ACC112 (cell line): Measurements from ENCODE around the gene PSMB5.
"Not testable (repeated sequence)": the region's sequence is repeated elsewhere in the genome, so short reads cannot be mapped to it uniquely, and the experiment has no call there.

Source experiments
- H2AFZ ChIP-seq: fragments of 200-600 bp; sonication (generic); one replicate; pipeline ENCODE4 v1.6.0; 2017; ENCODE audit warnings: antibody characterized with exemption, low read length; ENCODE audit not compliant: unreplicated experiment
- H3K27ac ChIP-seq: fragments of 200-600 bp; sonication (generic); 2 replicates; pipeline ENCODE4 v1.5.1; 2014; ENCODE audit warnings: low read depth, mild to moderate bottlenecking, antibody characterized with exemption, low read length, moderate library complexity
- H3K27me3 ChIP-seq: fragments of 200-600 bp; sonication (generic); 2 replicates; pipeline ENCODE4 v1.6.1; 2014; ENCODE audit warnings: mild to moderate bottlenecking, antibody characterized with exemption, low read length, moderate library complexity, mixed read lengths; ENCODE audit not compliant: insufficient read depth
- H3K36me3 ChIP-seq: fragments of 200-600 bp; sonication (generic); 2 replicates; pipeline ENCODE4 v1.6.1; 2016; ENCODE audit warnings: mild to moderate bottlenecking, antibody characterized with exemption, low read length, moderate library complexity, mixed read lengths; ENCODE audit not compliant: insufficient read depth
- H3K4me1 ChIP-seq: fragments of 200-600 bp; sonication (generic); one replicate; pipeline ENCODE4 v1.6.1; 2016; ENCODE audit warnings: low read length, mixed read lengths; ENCODE audit not compliant: insufficient read depth, unreplicated experiment, control insufficient read depth
- H3K4me3 ChIP-seq: fragments of 200-600 bp; sonication (generic); 2 replicates; pipeline ENCODE4 v1.5.1; 2014; ENCODE audit warnings: mild to moderate bottlenecking, low read depth, low read length
- H3K79me2 ChIP-seq: fragments of 200-600 bp; sonication (generic); one replicate; pipeline ENCODE4 v1.6.0; 2016; ENCODE audit warnings: low read length; ENCODE audit not compliant: control insufficient read depth, unreplicated experiment, insufficient read depth

PSMB5 gene

DNA sequence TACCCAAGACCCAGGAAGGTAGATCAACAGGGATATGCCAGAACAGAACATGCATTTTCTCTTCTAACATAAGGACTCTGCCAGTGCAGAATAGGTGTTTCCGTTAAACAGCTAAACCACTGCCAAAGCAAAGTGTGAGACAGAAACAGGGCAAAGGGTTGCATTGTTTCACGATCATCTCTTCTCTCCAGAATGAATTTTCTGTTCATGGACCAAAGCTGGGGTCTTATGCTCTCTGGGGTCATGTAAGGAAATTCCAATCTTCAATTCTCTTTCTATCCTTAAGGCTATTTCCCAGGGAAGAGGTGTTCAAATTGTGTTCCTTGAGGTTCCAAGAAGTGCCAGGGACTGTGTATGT is 10.9 kb downstream of the PSMB5 start:
- Histone ChIP-seq H3K4me3 (no peak overlapping the region), H3K27me3 (no peaks in the 10 kb centered on the region), H3K36me3 (peaks cover 10% of the 10 kb centered on the region; the same call in 1 of the 2 replicates), H3K79me2 (peaks cover 2% of the 10 kb centered on the region), H2AFZ (no peak overlapping the region), H3K27ac (no peak overlapping the region), H3K4me1 (peaks cover 1% of the 10 kb centered on the region)

DNA sequence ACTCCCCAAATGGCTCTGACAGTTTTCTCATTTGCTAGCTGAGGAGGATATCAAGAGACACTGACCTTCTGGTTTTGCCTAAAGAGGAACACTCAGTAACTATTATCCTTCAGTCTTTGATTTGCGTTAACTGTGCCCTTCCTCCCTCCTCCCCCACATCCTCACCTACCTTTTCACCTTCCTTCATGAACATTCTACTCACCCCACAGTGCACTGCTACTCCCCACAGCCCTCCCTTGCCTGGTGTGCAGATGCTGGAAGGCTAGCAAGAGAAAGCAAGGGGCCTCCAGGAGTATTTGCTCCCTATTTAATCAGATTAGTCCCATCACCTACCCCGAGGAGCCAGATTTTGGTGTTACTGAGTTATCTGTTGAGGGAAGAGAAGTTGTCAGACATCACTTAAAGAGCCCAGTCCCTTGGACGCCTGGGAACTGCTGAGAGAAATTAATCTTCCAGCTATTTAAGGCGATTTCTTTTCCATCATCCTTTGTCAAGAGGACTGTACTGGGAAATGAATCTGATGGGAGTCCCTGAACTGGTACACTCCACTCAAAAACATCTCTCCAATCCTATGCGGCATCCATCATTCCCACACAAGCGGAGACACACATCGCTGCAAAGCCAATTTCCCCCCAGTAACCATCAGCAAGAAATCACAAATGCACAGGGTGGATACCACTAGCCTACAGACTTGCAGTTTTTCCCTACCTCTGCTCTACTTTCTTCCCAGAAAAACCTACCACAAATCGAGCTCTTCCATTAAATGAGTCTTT is 11.5 kb downstream of the PSMB5 start:
- no peak overlapping the region for H3K4me3 ChIP-seq
- H3K27me3 ChIP-seq, result no peaks in the 10 kb centered on the region
- no peaks in the 10 kb centered on the region for H3K79me2 ChIP-seq
- H3K36me3 ChIP-seq, result peaks cover 5% of the 10 kb centered on the region; the same call in 1 of the 2 replicates
- H3K4me1 ChIP-seq, result no peaks in the 10 kb centered on the region
- H2AFZ ChIP-seq, result no peak overlapping the region
- H3K27ac ChIP-seq, result no peak overlapping the region

GRCh38 chr14:23021889-23022442 is 12.7 kb downstream of the PSMB5 start:
- H3K27me3 ChIP-seq, result no peaks in the 10 kb centered on the region
- peaks cover 5% of the 10 kb centered on the region; the same call in 1 of the 2 replicates for H3K36me3 ChIP-seq
- no peak overlapping the region for H2AFZ ChIP-seq
- H3K4me1 ChIP-seq, result no peaks in the 10 kb centered on the region
- no peak overlapping the region for H3K4me3 ChIP-seq
- H3K27ac ChIP-seq, result no peak overlapping the region
- H3K79me2 ChIP-seq, result no peaks in the 10 kb centered on the region

GRCh38 chr14:23021434-23021833 is 13.3 kb downstream of the PSMB5 start:
- H3K27ac ChIP-seq, result no peak overlapping the region
- H3K4me1 ChIP-seq, result no peaks in the 10 kb centered on the region
- no peak overlapping the region for H3K4me3 ChIP-seq
- H2AFZ ChIP-seq, result no peak overlapping the region
- no peaks in the 10 kb centered on the region for H3K79me2 ChIP-seq
- no peaks in the 10 kb centered on the region for H3K27me3 ChIP-seq
- peaks cover 5% of the 10 kb centered on the region; the same call in 1 of the 2 replicates for H3K36me3 ChIP-seq

- Histone ChIP-seq H3K27ac (no peak overlapping the region), H3K27me3 (no peaks in the 10 kb centered on the region), H3K79me2 (no peaks in the 10 kb centered on the region), H3K4me3 (no peak overlapping the region), H3K36me3 (no peaks in the 10 kb centered on the region), H3K4me1 (no peaks in the 10 kb centered on the region), H2AFZ (no peak overlapping the region)
These were observed 14.3 kb downstream of the PSMB5 start for GRCh38 chr14:23020143-23021128.

GRCh38 chr14:23018107-23018506 is 16.6 kb downstream of the PSMB5 start:
- H3K27me3 ChIP-seq, result no peaks in the 10 kb centered on the region
- H3K79me2 ChIP-seq, result no peaks in the 10 kb centered on the region
- H3K4me1 ChIP-seq, result no peaks in the 10 kb centered on the region
- no peak overlapping the region for H3K4me3 ChIP-seq
- H2AFZ ChIP-seq, result no peak overlapping the region
- H3K27ac ChIP-seq, result no peak overlapping the region
- H3K36me3 ChIP-seq, result no peaks in the 10 kb centered on the region

DNA sequence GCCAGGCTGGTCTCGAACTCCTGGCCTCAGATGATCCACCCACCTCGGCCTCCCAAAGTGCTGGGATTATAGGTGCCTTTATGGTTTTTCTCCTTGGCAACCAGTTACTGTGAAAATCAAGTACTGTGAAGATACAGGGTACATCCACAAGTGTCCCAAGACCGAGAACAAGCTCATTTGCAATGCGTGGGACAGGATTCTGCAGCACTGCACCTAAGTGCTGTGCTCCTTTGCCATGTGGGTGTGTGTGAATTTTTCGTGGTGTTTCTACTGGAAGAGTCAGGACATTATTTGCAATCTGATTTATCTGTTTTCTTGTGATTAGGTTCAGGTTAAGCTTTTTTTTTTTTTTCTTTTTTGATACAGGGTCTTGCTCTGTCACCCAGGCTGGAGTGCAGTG is 17.6 kb downstream of the PSMB5 start:
- Histone ChIP-seq H3K36me3 (no peaks in the 10 kb centered on the region), H3K4me3 (no peak overlapping the region), H2AFZ (no peak overlapping the region), H3K27ac (no peak overlapping the region), H3K79me2 (no peaks in the 10 kb centered on the region), H3K27me3 (no peaks in the 10 kb centered on the region), H3K4me1 (no peaks in the 10 kb centered on the region)

DNA sequence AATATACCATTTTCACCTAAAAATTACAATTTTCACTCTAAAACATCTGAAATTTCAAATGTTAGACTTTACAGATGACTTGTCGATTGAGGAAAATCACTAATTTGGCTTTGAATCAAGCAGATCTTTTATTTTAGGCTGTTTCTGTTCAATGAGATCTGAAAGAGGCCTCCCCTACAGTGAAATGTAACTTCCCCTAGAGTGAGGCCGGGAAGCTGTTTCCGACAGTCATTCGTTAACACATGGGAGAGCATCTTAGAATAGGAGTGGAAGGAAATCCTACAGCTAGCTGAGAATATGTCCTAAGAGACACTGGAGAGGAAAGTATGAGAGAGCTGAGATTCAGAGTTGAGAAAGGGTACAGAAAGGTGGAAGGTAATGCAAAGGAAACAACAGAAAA is 19.1 kb downstream of the PSMB5 start:
- Histone ChIP-seq H3K27me3 (no peaks in the 10 kb centered on the region), H3K36me3 (no peaks in the 10 kb centered on the region), H3K79me2 (no peaks in the 10 kb centered on the region), H3K4me1 (no peaks in the 10 kb centered on the region), H3K27ac (no peak overlapping the region), H3K4me3 (no peak overlapping the region), H2AFZ (no peak overlapping the region)

DNA sequence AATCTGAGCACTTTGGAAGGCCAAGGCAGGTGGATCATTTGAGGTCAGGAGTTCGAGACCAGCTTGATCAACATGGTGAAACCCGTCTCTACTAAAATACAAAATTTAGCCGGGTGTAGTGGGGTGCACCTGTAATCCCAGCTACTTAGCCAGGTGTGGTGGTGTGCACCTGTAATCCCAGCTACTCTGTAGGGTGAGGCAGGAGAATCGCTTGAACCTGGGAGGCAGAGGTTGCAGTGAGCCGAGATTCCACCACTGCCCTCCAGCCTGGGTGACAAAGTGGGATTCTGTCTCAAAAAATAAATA is 21.0 kb downstream of the PSMB5 start:
- not testable (repeated sequence) for H3K4me1 ChIP-seq, H3K27ac ChIP-seq, H3K79me2 ChIP-seq, H3K4me3 ChIP-seq, H3K36me3 ChIP-seq, H2AFZ ChIP-seq, H3K27me3 ChIP-seq

GRCh38 chr14:23013054-23013748 is 21.5 kb downstream of the PSMB5 start:
- no peak overlapping the region for H3K4me3 ChIP-seq
- no peak overlapping the region for H2AFZ ChIP-seq
- H3K36me3 ChIP-seq, result no peaks in the 10 kb centered on the region
- H3K27me3 ChIP-seq, result no peaks in the 10 kb centered on the region
- H3K79me2 ChIP-seq, result no peaks in the 10 kb centered on the region
- H3K4me1 ChIP-seq, result peaks cover 12% of the 10 kb centered on the region
- H3K27ac ChIP-seq, result no peak overlapping the region
